Chondrocyte (in vitro differentiated cells): ENCODE data around the gene GAL3ST2. TPM values are rescaled to one million over a fixed set of nuclear protein-coding genes. Genes with fewer than 3 reads are reported as not detected.

Experiments used
- DNase-seq: peaks from one replicate; pipeline ENCODE4 v3.0.0; 2021; ENCODE audit warnings: mixed read lengths, low spot score
- H3K27ac Mint-ChIP-seq: one replicate; pipeline ENCODE4 v1.8.0; 2021; ENCODE audit warnings: mild to moderate bottlenecking, moderate library complexity, mixed read lengths; ENCODE audit not compliant: unreplicated experiment
- H3K27me3 Mint-ChIP-seq: 2 replicates; pipeline ENCODE4 v1.8.0; 2021; ENCODE audit warnings: low read depth, mixed read lengths
- H3K36me3 Mint-ChIP-seq: 2 replicates; pipeline ENCODE4 v1.8.0; 2021; ENCODE audit warnings: low read depth, mixed read lengths
- H3K4me1 Mint-ChIP-seq: 2 replicates; pipeline ENCODE4 v1.8.0; 2021; ENCODE audit warnings: low read depth, mild to moderate bottlenecking, mixed read lengths
- H3K4me3 Mint-ChIP-seq: one replicate; pipeline ENCODE4 v1.8.0; 2021; ENCODE audit warnings: mild to moderate bottlenecking, moderate library complexity, mixed read lengths; ENCODE audit not compliant: unreplicated experiment
- H3K9me3 Mint-ChIP-seq: 2 replicates; pipeline ENCODE4 v1.8.0; 2021; ENCODE audit warnings: low read depth, mixed read lengths
- CTCF ChIP-seq: fragments of 200-600 bp; sonication (generic); IDR thresholded peaks from 2 replicates; pipeline ENCODE4 v1.5.0; 2021; ENCODE audit warnings: antibody characterized with exemption, mild to moderate bottlenecking, moderate library complexity
- total RNA-seq: library from RNA; stranded (reverse); gene quantifications from 3 replicates; pipeline ENCODE4 v1.2.1, GENCODE V29; 2021

The GAL3ST2 gene
- total RNA-seq, 1 donor from 2014 or later, result 0.52 TPM

- H3K9me3 Mint-ChIP-seq, result no peaks in the 10 kb centered on the region
- no peaks in the 10 kb centered on the region for H3K27me3 Mint-ChIP-seq
- peaks cover under 1% of the 10 kb centered on the region for H3K36me3 Mint-ChIP-seq
- no peak overlapping the region for H3K27ac Mint-ChIP-seq
- H3K4me1 Mint-ChIP-seq, result no peaks in the 10 kb centered on the region
- no peak overlapping the region for H3K4me3 Mint-ChIP-seq
- TF ChIP-seq CTCF, result no peak
- DNase-seq, result peak; percentile 92
Observed at GRCh38 chr2:241767464-241768250, 9.0 kb upstream of the GAL3ST2 start.

GRCh38 chr2:241768251-241768711 is 8.3 kb upstream of the GAL3ST2 start:
- H3K4me1 Mint-ChIP-seq, result no peaks in the 10 kb centered on the region
- DNase-seq, result peak; percentile 90
- no peaks in the 10 kb centered on the region for H3K36me3 Mint-ChIP-seq

GRCh38 chr2:241768850-241769249 is 7.8 kb upstream of the GAL3ST2 start:
- no peaks in the 10 kb centered on the region for H3K36me3 Mint-ChIP-seq
- TF ChIP-seq CTCF, result no peak
- no peak overlapping the region for H3K4me3 Mint-ChIP-seq
- H3K27ac Mint-ChIP-seq, result no peak overlapping the region
- no peaks in the 10 kb centered on the region for H3K4me1 Mint-ChIP-seq
- DNase-seq, result peak; percentile 87
- no peaks in the 10 kb centered on the region for H3K27me3 Mint-ChIP-seq
- no peaks in the 10 kb centered on the region for H3K9me3 Mint-ChIP-seq

More at GRCh38 chr2:241768251-241768711, 8.3 kb upstream of the GAL3ST2 start:
- no peak overlapping the region for H3K27ac Mint-ChIP-seq
- no peaks in the 10 kb centered on the region for H3K27me3 Mint-ChIP-seq
- no peak for TF ChIP-seq CTCF
- no peaks in the 10 kb centered on the region for H3K9me3 Mint-ChIP-seq
- no peak overlapping the region for H3K4me3 Mint-ChIP-seq

- TF ChIP-seq CTCF, result no peak
- Mint-ChIP-seq H3K36me3 (no peaks in the 10 kb centered on the region), H3K4me1 (peaks cover 3% of the 10 kb centered on the region), H3K27ac (no peak overlapping the region), H3K27me3 (no peaks in the 10 kb centered on the region), H3K9me3 (no peaks in the 10 kb centered on the region), H3K4me3 (no peak overlapping the region)
- DNase-seq, result no peak
Observed at GRCh38 chr2:241769819-241770184, 6.8 kb upstream of the GAL3ST2 start.

GRCh38 chr2:241770185-241770935 is 6.3 kb upstream of the GAL3ST2 start:
- Mint-ChIP-seq H3K27ac (no peak overlapping the region), H3K27me3 (no peaks in the 10 kb centered on the region), H3K9me3 (no peaks in the 10 kb centered on the region), H3K36me3 (no peaks in the 10 kb centered on the region), H3K4me3 (no peak overlapping the region), H3K4me1 (peaks cover 7% of the 10 kb centered on the region)
- peak; percentile 88 for DNase-seq
- no peak for TF ChIP-seq CTCF
